Measurements from ENCODE around the gene GSC. TPM values are rescaled to one million over a fixed set of nuclear protein-coding genes. Genes with fewer than 3 reads are reported as not detected.
A peak's percentile ranks its signal among the peaks of the same experiment; 100 is the strongest.

The GSC gene
- total and polyA plus RNA-seq, 8 donors = 0.35 to 1.7 (median 0.54) TPM

DNA sequence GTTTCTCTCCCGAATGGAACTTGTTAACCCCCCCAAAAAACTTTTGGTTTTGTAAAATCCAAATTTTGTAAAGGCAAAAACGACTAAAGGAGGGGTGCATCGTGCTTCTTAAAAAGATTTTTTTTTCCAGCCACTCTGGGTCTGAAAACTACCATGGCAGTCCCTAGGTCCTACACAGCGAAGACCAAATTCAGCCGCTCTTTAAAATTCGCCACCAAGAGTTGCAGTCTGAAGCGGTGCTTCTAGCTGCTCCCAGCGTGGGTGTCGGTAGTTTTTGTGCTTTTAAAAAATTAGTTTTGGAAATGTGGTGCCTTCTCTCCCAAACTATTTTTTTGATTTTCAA, 873 bp upstream of the GSC start:
- H3K4me3 ChIP-seq = no peak overlapping the region
- intact Hi-C loops (cut with DNase I) = no loop called here
- ATAC-seq (no peak), DNase-seq (no peak), FAIRE-seq (no peak)
- no peaks in the 10 kb centered on the region for H3K36me3 ChIP-seq
- no peaks in the 10 kb centered on the region for H3K9me3 ChIP-seq
- peaks cover 0 to 39% (median 17%) of the 10 kb centered on the region in 4 donors for H3K27me3 ChIP-seq
- 65 to 71% methylated on average over 9 of the region's 9 CpGs for WGBS, 2 donors
- TF ChIP-seq, protein P1, sequence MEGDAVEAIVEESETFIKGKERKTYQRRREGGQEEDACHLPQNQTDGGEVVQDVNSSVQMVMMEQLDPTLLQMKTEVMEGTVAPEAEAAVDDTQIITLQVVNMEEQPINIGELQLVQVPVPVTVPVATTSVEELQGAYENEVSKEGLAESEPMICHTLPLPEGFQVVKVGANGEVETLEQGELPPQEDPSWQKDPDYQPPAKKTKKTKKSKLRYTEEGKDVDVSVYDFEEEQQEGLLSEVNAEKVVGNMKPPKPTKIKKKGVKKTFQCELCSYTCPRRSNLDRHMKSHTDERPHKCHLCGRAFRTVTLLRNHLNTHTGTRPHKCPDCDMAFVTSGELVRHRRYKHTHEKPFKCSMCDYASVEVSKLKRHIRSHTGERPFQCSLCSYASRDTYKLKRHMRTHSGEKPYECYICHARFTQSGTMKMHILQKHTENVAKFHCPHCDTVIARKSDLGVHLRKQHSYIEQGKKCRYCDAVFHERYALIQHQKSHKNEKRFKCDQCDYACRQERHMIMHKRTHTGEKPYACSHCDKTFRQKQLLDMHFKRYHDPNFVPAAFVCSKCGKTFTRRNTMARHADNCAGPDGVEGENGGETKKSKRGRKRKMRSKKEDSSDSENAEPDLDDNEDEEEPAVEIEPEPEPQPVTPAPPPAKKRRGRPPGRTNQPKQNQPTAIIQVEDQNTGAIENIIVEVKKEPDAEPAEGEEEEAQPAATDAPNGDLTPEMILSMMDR (IDR thresholded peaks at IDR 0.05) = no peak
- H3K4me1 ChIP-seq = peaks cover 0 to 7% (median 5%) of the 10 kb centered on the region in 3 donors
- no peak overlapping the region for H3K27ac ChIP-seq

DNA sequence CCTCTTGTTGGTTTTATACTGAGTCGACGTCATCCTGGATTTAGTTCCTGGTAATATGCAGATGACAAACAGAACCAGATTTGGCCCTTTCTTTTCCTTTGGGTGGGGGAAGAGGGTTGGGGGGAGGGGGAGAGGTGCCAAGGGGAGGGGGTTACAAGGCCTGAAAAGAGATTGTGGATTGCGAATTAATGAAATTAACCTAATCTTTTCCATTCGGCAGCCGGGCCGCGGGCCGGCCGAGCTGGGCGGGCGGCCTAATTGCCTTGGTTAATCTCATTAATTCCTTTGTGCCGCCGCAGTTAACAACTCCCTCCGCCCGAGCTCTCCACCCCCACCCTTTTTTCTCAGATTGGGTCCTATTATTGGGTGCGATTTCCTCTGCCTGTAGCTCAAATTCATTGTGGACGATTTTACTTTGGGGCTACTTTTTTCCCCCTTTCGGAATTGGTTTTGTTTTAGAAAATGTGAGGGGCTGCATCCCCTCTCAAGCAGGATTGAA, 387 bp upstream of the GSC start:
- Histone ChIP-seq H3K27ac (peak overlapping the region in 1 of 4 donors; percentile 9), H3K9me3 (no peaks in the 10 kb centered on the region), H3K27me3 (peaks cover 0 to 34% (median 17%) of the 10 kb centered on the region in 4 donors), H3K4me3 (peak overlapping the region; percentile 35 to 66 (median 55)), H3K4me1 (peaks cover 0 to 7% (median 5%) of the 10 kb centered on the region in 3 donors), H3K36me3 (no peaks in the 10 kb centered on the region)
- FAIRE-seq = no peak
- TF ChIP-seq, protein P1 (IDR thresholded peaks at IDR 0.05) = no peak
- intact Hi-C loops (cut with DNase I) = no loop called here
- DNase-seq = no peak
- ATAC-seq = no peak
- WGBS, 2 donors = 9 to 19% methylated on average over 18 of the region's 18 CpGs

DNA sequence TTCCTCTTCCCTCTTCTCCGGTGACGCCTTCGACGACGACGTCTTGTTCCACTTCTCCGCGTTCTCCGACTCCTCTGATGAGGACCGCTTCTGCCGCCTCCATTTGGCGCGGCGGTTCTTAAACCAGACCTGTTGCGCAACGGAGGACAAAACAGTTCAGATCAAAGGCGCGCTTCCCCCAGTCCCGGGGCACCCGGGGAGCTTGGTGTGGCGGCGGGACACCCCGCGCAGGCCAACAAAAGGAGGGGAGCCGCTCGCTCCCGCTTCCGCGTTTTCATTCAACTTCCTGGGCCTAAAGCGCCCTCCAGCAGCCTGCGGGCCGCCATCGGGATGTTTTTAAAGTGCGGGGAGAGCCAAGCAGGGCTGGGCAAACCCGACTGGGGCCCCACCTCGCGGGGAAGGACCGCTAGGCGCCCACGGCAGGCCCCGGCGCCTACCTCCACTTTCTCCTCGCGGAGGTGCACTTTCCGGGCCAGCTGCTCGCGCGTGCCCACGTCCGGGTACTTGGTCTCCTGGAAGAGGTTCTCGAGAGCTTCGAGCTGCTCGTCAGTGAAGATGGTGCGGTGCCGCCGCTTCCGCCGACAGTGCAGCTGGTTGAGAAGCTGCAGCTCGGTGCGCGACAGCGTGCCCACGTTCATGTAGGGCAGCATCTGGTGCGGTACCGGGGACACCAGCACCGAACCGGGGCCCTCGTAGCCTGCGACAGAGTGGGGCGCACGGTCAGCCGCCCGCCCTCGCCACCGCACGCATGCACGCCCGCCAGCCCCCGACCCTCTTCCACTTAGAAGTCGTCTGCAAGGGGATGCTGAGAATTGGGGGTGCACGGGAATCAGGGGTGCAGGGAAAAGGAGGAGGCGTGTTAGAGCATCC, 1.2 kb downstream of the GSC start:
- WGBS, 2 donors = 5 to 15% methylated on average over 74 to 82 of the region's 82 CpGs
- no peak overlapping the region for H3K27ac ChIP-seq

DNA sequence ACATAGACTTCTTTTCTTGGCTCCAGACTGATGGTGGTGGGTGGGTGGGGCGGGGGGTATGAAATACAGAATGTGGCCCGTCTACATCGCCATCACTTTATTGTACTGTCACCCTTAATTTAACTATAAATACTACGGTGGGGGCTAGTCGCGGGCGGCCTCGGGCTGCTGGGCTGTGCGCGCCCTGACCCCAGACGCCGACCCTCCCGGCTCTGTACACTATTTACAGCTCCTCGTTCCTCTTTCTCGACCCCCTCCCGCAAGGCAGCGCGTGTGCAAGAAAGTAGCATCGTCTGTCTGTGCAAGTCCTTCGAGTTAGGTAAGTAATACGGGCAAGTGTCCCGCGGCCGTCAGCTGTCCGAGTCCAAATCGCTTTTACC, 1.8 kb downstream of the GSC start:
- Histone ChIP-seq H3K4me3 (peak overlapping the region in 2 of 4 donors; percentile 48 to 66), H3K27ac (no peak overlapping the region), H3K4me1 (peaks cover 0 to 7% (median 5%) of the 10 kb centered on the region in 3 donors), H3K27me3 (peaks cover 0 to 23% (median 12%) of the 10 kb centered on the region in 4 donors), H3K36me3 (no peaks in the 10 kb centered on the region), H3K9me3 (no peaks in the 10 kb centered on the region)
- WGBS, 2 donors = 30 to 51% methylated on average over 26 of the region's 26 CpGs
- TF ChIP-seq, protein P1 (IDR thresholded peaks at IDR 0.05) = no peak
- intact Hi-C loops (cut with DNase I) = no loop called here
- FAIRE-seq (no peak), DNase-seq (no peak), ATAC-seq (no peak)

More for the DNA sequence above, 1.2 kb downstream of the GSC start:
- Histone ChIP-seq H3K9me3 (no peaks in the 10 kb centered on the region), H3K27me3 (peaks cover 0 to 30% (median 15%) of the 10 kb centered on the region in 4 donors), H3K36me3 (no peaks in the 10 kb centered on the region), H3K4me3 (peak overlapping the region; percentile 16 to 66 (median 55)), H3K4me1 (peaks cover 0 to 7% (median 5%) of the 10 kb centered on the region in 3 donors)
- ATAC-seq (peak; percentile 11 to 46 (median 20)), DNase-seq (peak in 3 of 6 donors; percentile 17 to 65 (median 63)), FAIRE-seq (no peak)
- TF ChIP-seq, protein P1 (IDR thresholded peaks at IDR 0.05) = no peak
- intact Hi-C loops (cut with DNase I) = no loop called here

Measured in pancreas (tissue), 10 donors.